Right ventricle myocardium inferior (tissue), 1 donor: Measurements from ENCODE around the gene ZNF497. TPM values are rescaled to one million over a fixed set of nuclear protein-coding genes. Genes with fewer than 3 reads are reported as not detected.

Experiments
- ATAC-seq: fragments of 200-7000 bp; cut with Tn5 transposase; one replicate; pipeline ENCODE4 v1.9.1; 2020; ENCODE audit warnings: mild to moderate bottlenecking, moderate library complexity
- DNase-seq: peaks from one replicate; pipeline ENCODE4 v3.0.0; 2021; ENCODE audit errors: missing footprints
- intact Hi-C: fragments of 100-400 bp; cut with DNase I; formaldehyde crosslinking; loops from one replicate; pipeline ENCODE4 v1.11.0; 2022
- total RNA-seq: library from RNA; stranded (reverse); fragmentation: NEBNext Ultra II Directional; extraction: Animal tissue kit (Norgen Biotek cat#: 25700); gene quantifications from one replicate; pipeline ENCODE4 v1.2.1, GENCODE V29; 2021
- donor health status: DM: no; HTN: yes; CAD: no; lungs with severe emphysema.

The ZNF497 gene
- total RNA-seq, 1 donor from 2014 or later, result 0.19 TPM

- intact Hi-C loops, result no loop called here
- DNase-seq (no peak), ATAC-seq (no peak)
Observed at GRCh38 chr19:58395979-58396627, 33.6 kb upstream of the ZNF497 start.

DNA sequence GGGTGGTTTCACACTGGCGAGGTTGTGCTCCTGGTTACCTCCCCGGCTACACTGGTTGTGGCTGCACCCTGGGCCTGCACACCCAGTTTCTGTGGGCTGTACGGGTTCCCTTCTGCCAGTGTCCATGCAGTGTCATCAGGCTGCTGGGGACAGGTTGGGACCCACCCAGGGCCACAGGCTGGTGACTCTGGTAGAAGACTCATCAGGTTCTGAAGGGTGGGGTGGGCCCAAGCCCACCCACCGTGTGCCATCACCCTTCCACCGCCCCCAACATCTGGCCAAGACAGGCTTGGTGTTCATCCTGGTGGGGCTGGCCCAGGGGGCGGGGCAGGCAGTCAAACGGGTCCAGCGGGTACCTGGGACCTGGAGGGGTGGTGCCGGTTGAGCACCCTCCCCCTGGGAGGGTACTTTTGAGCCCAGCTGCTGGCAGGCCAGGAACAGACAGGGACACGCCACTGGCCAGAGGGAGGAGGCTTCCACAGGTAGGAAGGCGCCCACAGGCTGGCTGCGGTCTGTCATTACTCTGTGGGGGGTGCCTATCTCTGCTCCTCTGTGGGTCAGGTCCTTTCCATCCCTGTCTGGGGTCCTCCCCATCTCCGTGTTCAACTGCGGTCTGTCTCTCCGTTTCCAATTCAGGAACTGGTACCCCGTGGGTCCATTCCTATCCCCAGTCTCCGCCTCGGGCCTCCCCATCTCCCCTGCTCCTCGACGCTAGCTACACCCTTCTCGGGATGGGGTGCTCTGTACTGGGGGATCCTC, 32.8 kb upstream of the ZNF497 start, which contains the start of gene RNF225:
Gene RNF225 (plus strand): TSS at position 437 of the 759 bp plus-strand sequence. CDS start 434 bp downstream, outside the sequence.
- DNase-seq (no peak), ATAC-seq (no peak)
- intact Hi-C loops, result no loop called here

DNA sequence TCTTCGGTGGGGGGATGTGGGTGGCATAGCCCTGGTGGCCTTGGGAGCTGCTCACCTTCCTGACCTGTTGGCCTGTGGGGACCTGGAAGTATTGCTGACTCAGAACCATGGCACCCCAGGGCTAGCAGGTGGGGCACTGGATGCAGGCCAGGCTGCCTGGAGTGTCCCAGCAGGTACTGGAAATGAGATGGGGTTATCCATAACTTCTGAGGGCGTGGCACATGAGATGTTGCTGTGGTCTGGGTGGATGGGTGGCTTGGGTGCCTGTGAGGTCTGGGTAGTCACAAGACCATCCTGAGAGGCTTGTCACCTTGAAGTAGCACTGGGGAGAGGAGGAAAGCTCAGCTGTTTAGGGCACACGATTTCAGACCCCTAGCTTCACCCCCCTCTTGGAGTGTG, 32.3 kb upstream of the ZNF497 start:
- intact Hi-C loops, result no loop called here
- DNase-seq (no peak), ATAC-seq (no peak)

DNA sequence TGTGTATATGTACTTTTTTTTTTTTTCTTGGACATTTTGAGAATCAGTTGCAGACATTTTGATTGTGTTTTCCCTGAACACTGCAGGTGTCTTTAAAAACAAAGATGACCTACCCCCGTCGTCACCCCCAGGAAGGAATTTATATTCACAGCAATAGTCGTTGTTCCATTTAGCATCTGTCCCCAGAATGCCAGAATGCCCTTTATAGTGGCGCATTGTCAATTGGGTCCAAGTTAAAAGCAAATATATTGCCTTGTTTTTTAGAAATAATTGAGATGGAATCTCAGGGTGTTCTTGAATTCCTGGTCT, 31.1 kb upstream of the ZNF497 start:
- no peak for ATAC-seq
- DNase-seq, result no peak
- intact Hi-C loops, result no loop called here

DNA sequence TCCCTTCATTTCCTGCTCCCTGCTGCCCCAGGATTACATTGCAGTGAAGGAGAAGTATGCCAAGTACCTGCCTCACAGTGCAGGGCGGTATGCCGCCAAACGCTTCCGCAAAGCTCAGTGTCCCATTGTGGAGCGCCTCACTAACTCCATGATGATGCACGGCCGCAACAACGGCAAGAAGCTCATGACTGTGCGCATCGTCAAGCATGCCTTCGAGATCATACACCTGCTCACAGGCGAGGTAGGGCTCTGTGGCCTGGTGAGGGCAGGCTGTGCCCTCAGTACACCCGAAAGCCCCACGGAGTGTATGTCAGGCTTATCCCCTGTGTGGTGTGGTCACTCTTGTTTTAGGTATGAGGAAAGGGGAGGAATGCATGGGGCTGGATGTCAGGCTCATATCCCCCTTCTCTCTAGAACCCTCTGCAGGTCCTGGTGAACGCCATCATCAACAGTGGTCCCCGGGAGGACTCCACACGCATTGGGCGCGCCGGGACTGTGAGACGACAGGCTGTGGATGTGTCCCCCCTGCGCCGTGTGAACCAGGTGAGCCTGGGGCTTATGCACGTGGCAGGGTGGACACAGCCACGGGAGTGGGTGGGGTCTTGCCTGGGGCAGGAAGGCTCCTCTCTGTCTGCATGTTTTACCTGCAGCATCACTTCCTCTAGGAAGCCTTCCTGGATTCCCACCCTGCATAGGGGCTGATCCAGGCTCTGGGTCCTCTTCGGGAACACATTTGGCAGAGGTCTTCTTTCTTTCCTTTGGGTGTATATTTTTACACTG, 30.6 kb upstream of the ZNF497 start:
- DNase-seq, result peak; percentile 60
- intact Hi-C loops, result no loop called here
- ATAC-seq, result no peak

DNA sequence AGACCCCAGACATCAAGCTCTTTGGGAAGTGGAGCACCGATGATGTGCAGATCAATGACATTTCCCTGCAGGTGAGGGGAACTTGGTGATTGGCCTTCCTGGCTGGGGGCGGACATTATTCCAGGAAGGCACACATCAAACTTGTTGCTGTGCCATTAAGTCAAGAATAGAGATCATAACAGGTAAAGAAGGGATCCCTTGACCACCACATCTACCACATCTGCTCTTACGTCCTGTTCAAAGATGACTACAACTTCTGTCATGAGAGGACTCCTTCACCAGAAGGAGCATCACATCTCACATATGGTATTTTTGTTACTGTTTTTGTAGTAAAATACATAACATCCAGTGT, 25.6 kb upstream of the ZNF497 start:
- no peak for DNase-seq
- no peak for ATAC-seq
- intact Hi-C loops, result no loop called here

GRCh38 chr19:58387338-58388174, 25.0 kb upstream of the ZNF497 start:
- intact Hi-C loops, result no loop called here
- DNase-seq, result peak; percentile 23
- no peak for ATAC-seq

DNA sequence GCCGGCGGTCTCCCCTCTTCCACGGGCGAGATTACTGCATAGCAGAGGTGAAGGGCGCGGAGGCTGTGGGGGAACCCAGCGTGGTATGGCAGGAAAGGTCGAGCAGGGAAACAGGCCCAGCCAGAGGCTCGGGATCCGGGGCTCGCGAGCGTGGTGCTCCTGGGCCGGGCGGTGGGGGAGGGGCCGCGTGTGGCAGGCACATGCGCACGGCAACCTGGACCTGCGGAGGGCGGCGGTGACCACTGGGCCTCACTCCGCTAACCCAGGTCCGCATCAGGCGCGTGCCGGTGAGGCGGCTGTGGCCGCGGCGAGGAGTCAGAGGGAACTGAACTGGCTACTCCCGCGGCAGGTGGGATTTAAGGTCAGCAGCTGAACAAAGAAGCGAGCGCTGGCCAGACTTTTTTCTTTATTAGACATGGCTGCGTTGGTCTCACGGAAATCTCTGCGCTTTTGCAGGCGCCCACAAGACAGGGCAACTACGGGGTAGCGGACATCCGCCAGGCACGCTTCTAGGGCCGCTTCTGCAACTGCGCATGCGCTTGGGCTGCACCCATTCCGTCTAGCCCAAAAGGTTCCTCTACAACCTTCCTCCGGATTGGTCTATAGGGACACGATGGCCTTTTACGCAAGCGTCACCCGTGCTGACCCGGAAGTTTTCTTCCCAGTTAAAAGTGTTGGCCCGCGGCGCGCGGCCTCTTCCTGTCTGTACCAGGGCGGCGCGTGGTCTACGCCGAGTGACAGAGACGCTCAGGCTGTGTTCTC, 24.2 kb upstream of the ZNF497 start, which contains the start of gene RPS5:
Gene RPS5 (plus strand): TSS at position 694 of the 762 bp plus-strand sequence. CDS start 869 bp downstream, outside the sequence.
- peak; percentile 97 for ATAC-seq
- peak; percentile 99 for DNase-seq
- intact Hi-C loops, result no loop called here

- intact Hi-C loops, result no loop called here
- ATAC-seq, result peak; percentile 6
- peak; percentile 48 for DNase-seq
Observed at GRCh38 chr19:58385891-58386575, 23.5 kb upstream of the ZNF497 start.

GRCh38 chr19:58385313-58385890, 22.9 kb upstream of the ZNF497 start:
- DNase-seq (peak; percentile 53), ATAC-seq (no peak)
- intact Hi-C loops, result no loop called here

DNA sequence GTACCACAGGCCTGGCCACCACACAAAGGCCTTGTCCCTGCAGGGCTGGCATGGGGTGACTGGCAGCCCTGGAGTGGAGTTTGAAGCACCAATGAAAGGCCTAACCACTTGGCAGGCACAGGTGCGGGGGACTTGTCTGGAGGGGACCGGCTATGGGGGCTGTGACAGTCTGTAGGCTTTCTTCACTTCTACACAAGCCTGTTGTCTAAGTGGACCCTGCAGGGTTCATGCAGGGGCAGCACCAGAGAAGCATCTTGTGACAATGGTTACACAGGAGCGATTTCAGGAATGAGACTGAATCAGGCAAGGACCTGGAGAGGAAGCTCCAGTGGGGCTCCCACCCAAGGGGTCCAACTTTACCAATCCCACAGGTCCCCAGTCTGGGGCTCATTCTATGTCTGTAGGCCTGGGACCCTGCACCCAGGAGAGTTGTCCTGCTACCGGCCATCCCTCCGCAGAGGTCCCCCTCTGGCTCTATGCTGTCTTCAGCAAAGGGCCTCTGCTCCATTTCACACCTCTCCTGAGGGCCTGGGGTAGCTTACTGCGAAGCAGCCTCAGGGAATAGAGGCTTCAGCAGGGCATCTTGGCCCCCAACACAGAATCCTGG, 20.5 kb upstream of the ZNF497 start:
- ATAC-seq (no peak), DNase-seq (peak; percentile 16)
- intact Hi-C loops, result no loop called here

DNA sequence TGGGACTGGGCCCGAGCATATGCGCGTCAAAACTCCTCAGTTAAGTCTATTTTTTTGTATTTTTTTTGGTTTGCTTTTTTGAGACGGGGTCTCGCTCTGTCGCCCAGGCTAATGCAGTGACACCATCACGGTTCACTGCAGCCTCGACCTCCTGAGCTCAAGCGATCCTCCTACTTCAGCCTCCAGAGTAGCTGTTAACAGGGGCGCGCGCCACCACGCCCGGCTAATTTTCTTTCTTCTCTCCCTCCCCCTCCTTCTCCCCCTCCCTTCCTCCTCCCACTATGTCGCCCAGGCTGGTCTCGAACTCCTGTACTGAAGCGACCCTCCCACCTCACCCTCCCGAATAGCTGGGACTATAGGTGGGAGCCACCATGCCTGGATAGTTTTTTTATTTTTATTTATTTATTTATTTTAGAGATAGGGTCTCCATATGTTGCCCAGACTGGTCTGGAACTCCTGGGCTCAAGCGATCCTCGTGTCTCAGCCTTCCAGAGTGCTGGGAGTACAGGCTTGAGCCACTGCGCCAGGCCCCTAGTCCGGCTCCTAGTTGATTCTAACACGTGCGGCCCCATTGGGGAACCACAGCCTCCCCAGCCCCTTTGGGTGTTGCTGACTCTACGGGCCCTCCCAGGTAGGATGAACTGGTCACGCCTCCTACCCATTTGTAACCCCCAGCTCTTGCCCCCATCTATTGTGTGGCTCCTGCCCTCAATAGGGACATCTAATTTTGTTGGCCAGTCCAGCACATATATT, 19.1 kb upstream of the ZNF497 start:
- DNase-seq (peak; percentile 57), ATAC-seq (no peak)
- intact Hi-C loops, result loop anchor here (2.0 kb wide), 2 partner anchors 19 to 55 kb away; partner anchors contain the start of genes ZNF497 and ZSCAN22

DNA sequence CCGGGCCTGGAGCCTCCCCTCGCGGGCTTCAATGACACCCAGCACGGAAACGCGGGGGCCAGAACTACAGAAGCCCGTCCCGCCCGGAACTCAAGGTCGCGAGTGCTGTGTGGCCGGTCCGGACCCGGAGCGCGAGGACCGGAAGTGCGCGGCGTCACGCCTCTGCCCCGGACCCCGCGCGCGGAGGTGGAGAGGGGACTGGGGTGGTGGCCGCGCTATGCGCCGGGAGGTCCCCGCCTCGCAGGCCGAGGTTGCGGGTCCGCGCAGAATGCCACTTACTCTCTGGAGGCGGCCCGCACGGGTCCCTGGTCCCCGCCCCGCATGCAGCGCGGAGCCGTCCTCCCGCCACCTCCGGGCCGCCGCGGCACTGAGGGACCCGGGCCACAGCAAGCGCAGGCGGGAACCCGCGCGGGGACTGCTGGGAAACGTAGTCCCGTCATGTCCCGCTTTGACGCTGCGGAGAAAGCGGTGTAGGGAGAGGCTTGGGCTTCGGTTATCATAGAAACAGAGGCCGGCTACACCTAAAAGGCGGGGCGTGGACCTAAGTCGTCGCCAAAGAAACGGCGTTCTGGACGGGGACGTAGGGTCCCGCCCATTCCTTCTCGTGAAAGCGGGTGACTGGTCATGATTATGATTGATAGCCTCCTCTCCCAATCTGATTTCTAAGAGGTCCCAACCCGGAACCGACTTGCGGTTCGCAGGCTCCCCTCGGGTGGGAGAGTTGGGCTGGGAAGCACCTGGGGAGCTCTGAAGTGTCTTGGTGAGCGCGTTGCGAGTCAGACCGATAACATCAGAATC, 18.3 kb upstream of the ZNF497 start, which contains the start of gene ZNF837:
Gene ZNF837 (minus strand): TSS at position 369 of the 798 bp plus-strand sequence. CDS start 11,698 bp downstream, outside the sequence.
- ATAC-seq, result peak; percentile 95
- intact Hi-C loops, result loop anchor here (2.0 kb wide), 2 partner anchors 18 to 54 kb away; partner anchors contain the start of genes ZNF497 and ZSCAN22
- DNase-seq, result peak; percentile 98

- ATAC-seq, result no peak
- DNase-seq, result peak; percentile 35
- intact Hi-C loops, result loop anchor here (2.0 kb wide), 2 partner anchors 17 to 53 kb away; partner anchors contain the start of genes ZNF497 and ZSCAN22
Observed at GRCh38 chr19:58380037-58380661, 17.6 kb upstream of the ZNF497 start.

GRCh38 chr19:58379246-58379645, 16.7 kb upstream of the ZNF497 start:
- DNase-seq, result peak; percentile 56
- intact Hi-C loops, result no loop called here
- ATAC-seq, result no peak
